H9 (cell line): ENCODE data around the gene SEC11A. TPM values are rescaled to one million over a fixed set of nuclear protein-coding genes. Genes with fewer than 3 reads are reported as not detected.

Experiments used
- DNase-seq: peaks from one replicate; pipeline ENCODE4 v3.0.0-alpha.2; 2017
- H2AFZ ChIP-seq: one replicate; pipeline ENCODE4 v1.6.1; 2013; ENCODE audit warnings: mild to moderate bottlenecking, low read length, control low read depth, moderate library complexity
- H2AK5ac ChIP-seq: 2 replicates; pipeline ENCODE4 v1.6.1; 2013; ENCODE audit warnings: low read length, control low read depth, mixed read lengths; ENCODE audit not compliant: insufficient read length
- H2BK120ac ChIP-seq: one replicate; pipeline ENCODE4 v1.6.1; 2013; ENCODE audit warnings: low read depth, mild to moderate bottlenecking, low read length, control low read depth, inconsistent platforms; ENCODE audit not compliant: poor library complexity, severe bottlenecking
- H2BK12ac ChIP-seq: 2 replicates; pipeline ENCODE4 v1.6.1; 2013; ENCODE audit warnings: low read length, control low read depth, mixed read lengths, low read depth; ENCODE audit not compliant: insufficient read length
- H2BK15ac ChIP-seq: 2 replicates; pipeline ENCODE4 v1.6.1; 2013; ENCODE audit warnings: low read depth, low read length, control low read depth
- H2BK20ac ChIP-seq: one replicate; pipeline ENCODE4 v1.6.1; 2013; ENCODE audit warnings: low read depth, mild to moderate bottlenecking, low read length, control low read depth, inconsistent platforms; ENCODE audit not compliant: poor library complexity, severe bottlenecking
- H2BK5ac ChIP-seq: 2 replicates; pipeline ENCODE4 v1.6.1; 2013; ENCODE audit warnings: low read length, control low read depth, mixed read lengths; ENCODE audit not compliant: insufficient read length
- H3K14ac ChIP-seq: 2 replicates; pipeline ENCODE4 v1.6.1; 2013; ENCODE audit warnings: low read length, control low read depth; ENCODE audit not compliant: insufficient read depth
- H3K18ac ChIP-seq: 2 replicates; pipeline ENCODE4 v1.6.1; 2013; ENCODE audit warnings: low read depth, mild to moderate bottlenecking, mixed read lengths, low read length, control low read depth; ENCODE audit not compliant: insufficient read length
- H3K23ac ChIP-seq: 2 replicates; pipeline ENCODE4 v1.6.1; 2013; ENCODE audit warnings: low read length, control low read depth, mixed read lengths, low read depth; ENCODE audit not compliant: insufficient read length
- H3K23me2 ChIP-seq: 2 replicates; pipeline ENCODE4 v1.6.1; 2013; ENCODE audit warnings: low read depth, mild to moderate bottlenecking, mixed read lengths, low read length, control low read depth; ENCODE audit not compliant: insufficient read length, poor library complexity, severe bottlenecking
- H3K27ac ChIP-seq: 2 replicates; pipeline ENCODE4 v1.5.1; 2013; ENCODE audit warnings: low read length, control low read depth, mixed read lengths, low read depth; ENCODE audit not compliant: insufficient read length
- H3K27me3 ChIP-seq: 2 replicates; pipeline ENCODE4 v1.6.1; 2013; ENCODE audit warnings: low read length, control low read depth, inconsistent platforms; ENCODE audit not compliant: insufficient read depth
- H3K4ac ChIP-seq: 2 replicates; pipeline ENCODE4 v1.6.1; 2013; ENCODE audit warnings: low read depth, mild to moderate bottlenecking, control low read depth, inconsistent platforms, low read length, moderate library complexity
- H3K4me1 ChIP-seq: 2 replicates; pipeline ENCODE4 v1.6.1; 2013; ENCODE audit warnings: low read length, control low read depth, inconsistent platforms; ENCODE audit not compliant: insufficient read depth
- H3K4me2 ChIP-seq: 2 replicates; pipeline ENCODE4 v1.6.1; 2013; ENCODE audit warnings: low read length, control low read depth, mixed read lengths; ENCODE audit not compliant: insufficient read length, insufficient read depth
- H3K56ac ChIP-seq: 2 replicates; pipeline ENCODE4 v1.6.1; 2013; ENCODE audit warnings: low read depth, mild to moderate bottlenecking, mixed read lengths, low read length, control low read depth; ENCODE audit not compliant: insufficient read length
- H3K79me1 ChIP-seq: 2 replicates; pipeline ENCODE4 v1.6.1; 2013; ENCODE audit warnings: low read depth, mild to moderate bottlenecking, moderate library complexity, low read length, control low read depth, inconsistent platforms; ENCODE audit not compliant: insufficient read depth, poor library complexity, severe bottlenecking
- H3K79me2 ChIP-seq: 2 replicates; pipeline ENCODE4 v1.6.1; 2013; ENCODE audit warnings: low read length, control low read depth, inconsistent platforms; ENCODE audit not compliant: insufficient read depth
- H3K9ac ChIP-seq: 2 replicates; pipeline ENCODE4 v1.6.1; 2013; ENCODE audit warnings: low read length, control low read depth, mixed read lengths; ENCODE audit not compliant: insufficient read length; ENCODE audit errors: extremely low read depth
- H3K9me3 ChIP-seq: one replicate; pipeline ENCODE4 v1.6.1; 2013; ENCODE audit warnings: low read depth, low read length, inconsistent platforms; ENCODE audit not compliant: control insufficient read depth
- H3T11ph ChIP-seq: one replicate; pipeline ENCODE4 v1.6.1; 2013; ENCODE audit warnings: mild to moderate bottlenecking, low read length, control low read depth, inconsistent platforms
- H4K20me1 ChIP-seq: one replicate; pipeline ENCODE4 v1.6.1; 2013; ENCODE audit not compliant: control insufficient read depth, insufficient read length, insufficient read depth
- H4K5ac ChIP-seq: 2 replicates; pipeline ENCODE4 v1.6.1; 2013; ENCODE audit warnings: low read depth, mild to moderate bottlenecking, mixed read lengths, low read length, control low read depth; ENCODE audit not compliant: insufficient read length
- H4K8ac ChIP-seq: replicated peaks from 2 replicates; pipeline ENCODE4 v1.6.1; 2013; ENCODE audit warnings: low read length, control low read depth, mixed read lengths, low read depth; ENCODE audit not compliant: insufficient read length
- H4K91ac ChIP-seq: 2 replicates; pipeline ENCODE4 v1.6.1; 2013; ENCODE audit warnings: low read depth, mild to moderate bottlenecking, moderate library complexity, mixed read lengths, low read length, control low read depth; ENCODE audit not compliant: insufficient read length
- H3K27ac Mint-ChIP-seq, 3 experiments: 2 replicates in 2 of 3; 3 replicates in 1 of 3; pipeline ENCODE4 v1.8.0; 2020 to 2021; ENCODE audit warnings: mixed read lengths in 3 of 3, mild to moderate bottlenecking in 1 of 3, moderate library complexity in 1 of 3
- H3K27me3 Mint-ChIP-seq: 2 replicates; pipeline ENCODE4 v1.8.0; 2021; ENCODE audit warnings: low read depth, mild to moderate bottlenecking, moderate library complexity, mixed read lengths
- H3K36me3 Mint-ChIP-seq, 3 experiments: 2 replicates in 2 of 3; 3 replicates in 1 of 3; pipeline ENCODE4 v1.8.0; 2020 to 2021; ENCODE audit warnings: low read depth in 3 of 3, mixed read lengths in 3 of 3; ENCODE audit not compliant: insufficient read depth in 1 of 3
- H3K4me1 Mint-ChIP-seq, 2 experiments: 2 replicates each; pipeline ENCODE4 v1.8.0; 2020; ENCODE audit warnings: mixed read lengths in 2 of 2
- H3K4me3 Mint-ChIP-seq, 2 experiments: 2 replicates in 1 of 2; 3 replicates in 1 of 2; pipeline ENCODE4 v1.8.0; 2020 to 2021; ENCODE audit warnings: mild to moderate bottlenecking in 2 of 2, mixed read lengths in 2 of 2, moderate library complexity in 1 of 2
- H3K9me3 Mint-ChIP-seq, 2 experiments: 2 replicates in 1 of 2; 3 replicates in 1 of 2; pipeline ENCODE4 v1.8.0; 2020; ENCODE audit warnings: mild to moderate bottlenecking in 2 of 2, mixed read lengths in 2 of 2, moderate library complexity in 1 of 2
- WGBS: extraction: QIAGEN DNeasy Blood & Tissue Kit; methylation state at CpG from one replicate; pipeline ENCODE4 v1.1.7; 2013; ENCODE audit warnings: missing lambda C conversion rate, low lambda C conversion rate, mixed read lengths; ENCODE audit not compliant: insufficient read length; ENCODE audit errors: extremely low coverage; 5-methylcytosine and 5-hydroxymethylcytosine counted together
- total RNA-seq: library from RNA; stranded (reverse); gene quantifications from 2 replicates; pipeline ENCODE4 v1.2.1, GENCODE V29; 2021
- TF ChIP-seq, protein P1 (sequence below): fragments of 200-600 bp; sonication (generic); conservative IDR thresholded peaks from 3 replicates; pipeline ENCODE4 v1.8.0; 2021; ENCODE audit warnings: antibody characterized with exemption, mild to moderate bottlenecking

The SEC11A gene
- total RNA-seq, 1 experiment from 2014 or later, result 250 TPM

- no CpG with 5 or more reads among the region's 9 CpGs for WGBS
- Mint-ChIP-seq H3K27me3 (peaks cover 15% of the 10 kb centered on the region), H3K4me1 (peaks cover 21 to 30% of the 10 kb centered on the region in 2 experiments)
Observed at GRCh38 chr15:84629033-84629432, 86.9 kb downstream of the SEC11A start.

More at GRCh38 chr15:84629033-84629432, 86.9 kb downstream of the SEC11A start:
- Histone ChIP-seq H2BK120ac (no peak overlapping the region), H3K9ac (no peak overlapping the region), H3K4me1 (peaks cover 11% of the 10 kb centered on the region; the same call in 1 of the 2 replicates), H3T11ph (no peak overlapping the region), H4K91ac (no peak overlapping the region), H3K18ac (no peak overlapping the region), H4K20me1 (peaks cover 3% of the 10 kb centered on the region), H2BK5ac (no peak overlapping the region), H3K79me1 (no peaks in the 10 kb centered on the region), H3K56ac (no peak overlapping the region), H3K23ac (no peak overlapping the region), H3K79me2 (no peaks in the 10 kb centered on the region), H3K23me2 (peaks cover 11% of the 10 kb centered on the region), H4K5ac (no peak overlapping the region), H2BK15ac (no peak overlapping the region), H2BK12ac (no peak overlapping the region), H2AFZ (no peak overlapping the region), H2BK20ac (no peak overlapping the region), H2AK5ac (no peak overlapping the region), H3K4ac (no peak overlapping the region), H3K14ac (no peak overlapping the region), H4K8ac (no peak overlapping the region), H3K27me3 (no peaks in the 10 kb centered on the region), H3K9me3 (no peaks in the 10 kb centered on the region), H3K4me2 (no peak overlapping the region), H3K27ac (no peak overlapping the region)
- TF ChIP-seq, protein P1, sequence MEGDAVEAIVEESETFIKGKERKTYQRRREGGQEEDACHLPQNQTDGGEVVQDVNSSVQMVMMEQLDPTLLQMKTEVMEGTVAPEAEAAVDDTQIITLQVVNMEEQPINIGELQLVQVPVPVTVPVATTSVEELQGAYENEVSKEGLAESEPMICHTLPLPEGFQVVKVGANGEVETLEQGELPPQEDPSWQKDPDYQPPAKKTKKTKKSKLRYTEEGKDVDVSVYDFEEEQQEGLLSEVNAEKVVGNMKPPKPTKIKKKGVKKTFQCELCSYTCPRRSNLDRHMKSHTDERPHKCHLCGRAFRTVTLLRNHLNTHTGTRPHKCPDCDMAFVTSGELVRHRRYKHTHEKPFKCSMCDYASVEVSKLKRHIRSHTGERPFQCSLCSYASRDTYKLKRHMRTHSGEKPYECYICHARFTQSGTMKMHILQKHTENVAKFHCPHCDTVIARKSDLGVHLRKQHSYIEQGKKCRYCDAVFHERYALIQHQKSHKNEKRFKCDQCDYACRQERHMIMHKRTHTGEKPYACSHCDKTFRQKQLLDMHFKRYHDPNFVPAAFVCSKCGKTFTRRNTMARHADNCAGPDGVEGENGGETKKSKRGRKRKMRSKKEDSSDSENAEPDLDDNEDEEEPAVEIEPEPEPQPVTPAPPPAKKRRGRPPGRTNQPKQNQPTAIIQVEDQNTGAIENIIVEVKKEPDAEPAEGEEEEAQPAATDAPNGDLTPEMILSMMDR, result no peak
- H3K36me3 Mint-ChIP-seq, result peaks cover 9 to 19% (median 13%) of the 10 kb centered on the region in 3 experiments
- DNase-seq, result no peak
- no peak overlapping the region for H3K4me3 Mint-ChIP-seq
- peaks cover 8 to 9% of the 10 kb centered on the region in 2 experiments for H3K9me3 Mint-ChIP-seq
- no peak overlapping the region for H3K27ac Mint-ChIP-seq
